COLO829 (cell line): ENCODE measurements around the gene CLEC4G.
"Not testable (repeated sequence)": the region's sequence is repeated elsewhere in the genome, so short reads cannot be mapped to it uniquely, and the experiment has no call there.

ENCODE experiments used
- DNase-seq: peaks from one replicate; pipeline ENCODE4 v3.0.0; 2012; ENCODE audit warnings: low spot score

CLEC4G gene

DNA sequence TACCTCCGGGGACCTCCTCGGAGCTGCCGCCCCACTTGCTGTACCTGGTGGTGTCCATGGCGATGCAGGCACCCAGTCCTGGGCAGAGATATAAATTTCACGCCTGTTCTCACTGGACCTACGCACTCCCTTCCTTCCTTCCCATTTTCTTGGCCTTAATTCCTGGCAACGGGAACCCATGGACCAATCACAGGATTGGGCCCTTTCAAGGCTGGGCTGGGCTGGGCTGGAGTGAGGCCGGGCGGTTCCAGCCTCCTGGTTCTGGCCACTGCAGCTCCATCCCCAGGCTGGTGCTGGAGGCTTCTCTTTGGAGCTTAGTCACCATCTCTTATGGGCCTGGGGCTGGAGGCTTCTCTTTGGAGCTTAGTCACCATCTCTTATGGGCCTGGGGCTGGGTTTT, at the start of gene CLEC4G:
Gene CLEC4G (minus strand): TSS at position 66 of the 400 bp plus-strand sequence. CDS start 8 bp downstream, at position 58.
- no peak for DNase-seq

DNA sequence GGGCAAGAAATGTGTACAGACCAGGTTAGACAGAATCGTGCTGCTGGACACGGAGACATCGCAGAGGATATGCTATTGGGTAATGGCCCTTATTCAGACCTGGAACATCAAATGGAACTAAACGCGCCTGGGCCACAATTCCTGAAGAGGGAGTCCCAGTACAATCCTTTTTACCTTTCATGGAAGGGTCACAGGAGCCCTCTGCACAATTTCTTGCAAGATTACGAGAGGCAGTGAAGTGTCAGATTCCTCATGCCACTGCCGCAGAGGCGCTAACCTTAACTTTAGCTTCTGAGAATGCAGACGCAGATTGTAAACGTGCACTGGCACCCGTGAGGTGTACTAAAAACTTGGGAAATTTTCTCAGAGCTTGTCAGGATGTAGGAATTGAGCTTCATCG, 49.2 kb upstream of the CLEC4G start:
- DNase-seq: no peak

DNA sequence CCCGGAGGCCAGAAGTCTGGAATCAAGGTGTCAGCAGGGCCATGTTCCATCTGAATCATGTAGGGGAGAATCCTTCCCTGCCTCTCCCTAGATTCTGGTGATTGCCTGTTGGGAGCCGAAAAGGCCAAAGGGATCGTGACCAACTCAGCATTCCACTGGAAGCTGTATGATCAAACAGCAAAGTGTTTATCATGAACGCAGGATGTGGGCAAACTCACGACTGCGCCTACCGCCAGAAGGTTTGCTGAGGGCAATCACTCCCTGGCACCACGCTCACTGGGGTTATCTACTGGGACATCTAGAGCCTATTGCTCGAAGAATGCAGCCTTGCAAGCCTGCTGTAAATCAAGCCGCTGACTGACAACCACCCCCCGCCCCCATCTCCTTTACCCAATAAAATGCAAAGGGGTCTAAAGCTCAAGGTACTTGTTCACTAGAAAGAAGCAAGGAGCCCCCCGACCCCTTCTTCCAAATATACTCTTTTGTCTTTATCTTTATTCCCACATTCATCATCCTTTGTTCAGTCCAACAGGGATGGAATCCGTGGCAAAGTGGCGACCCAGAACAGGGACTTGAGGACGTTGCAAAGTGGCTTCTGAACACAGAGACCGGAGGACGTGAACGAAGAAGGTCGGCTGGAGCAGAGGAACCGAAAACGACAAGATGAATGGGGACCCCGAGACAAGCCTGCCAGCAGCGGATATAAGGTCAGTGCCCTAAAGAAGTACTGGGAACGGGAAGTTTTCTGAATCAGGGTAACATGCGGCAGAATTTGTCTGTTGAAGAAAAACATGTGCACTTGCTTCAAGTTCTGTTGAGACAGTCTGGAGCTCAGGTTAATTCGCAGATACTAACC, 47.9 kb upstream of the CLEC4G start:
- no peak for DNase-seq

- DNase-seq: no peak
Observed at GRCh38 chr19:7778081-7778480, 46.2 kb upstream of the CLEC4G start.

GRCh38 chr19:7775761-7776160, 43.9 kb upstream of the CLEC4G start:
- DNase-seq: no peak

- DNase-seq: no peak
Observed at GRCh38 chr19:7773841-7774240, 41.9 kb upstream of the CLEC4G start.

DNA sequence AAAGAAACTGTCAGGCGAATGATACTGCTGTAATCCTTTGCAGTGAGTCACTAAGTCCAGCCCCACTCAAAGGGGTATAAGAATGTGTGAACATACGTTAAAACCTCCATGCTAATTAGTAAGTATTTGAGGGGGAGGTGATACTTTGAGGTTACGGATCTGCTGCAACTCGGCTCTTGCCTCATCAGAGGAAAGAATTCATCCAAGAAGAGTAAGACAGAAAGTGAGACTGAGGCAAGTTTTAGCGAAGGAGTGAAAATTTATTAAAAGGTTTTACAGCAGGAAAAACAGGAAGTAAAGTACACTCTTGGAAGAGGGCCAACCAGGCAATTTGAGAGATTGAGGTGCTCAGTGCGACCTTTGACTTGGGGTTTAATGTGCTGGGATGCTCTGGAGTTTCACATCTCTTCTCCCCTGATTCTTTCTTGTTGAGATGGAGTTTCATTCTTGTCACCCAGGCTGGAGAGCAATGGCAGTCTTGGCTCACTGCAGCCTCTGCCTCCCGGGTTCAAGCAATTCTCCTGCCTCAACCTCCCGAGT, 40.9 kb upstream of the CLEC4G start:
- no peak for DNase-seq

DNA sequence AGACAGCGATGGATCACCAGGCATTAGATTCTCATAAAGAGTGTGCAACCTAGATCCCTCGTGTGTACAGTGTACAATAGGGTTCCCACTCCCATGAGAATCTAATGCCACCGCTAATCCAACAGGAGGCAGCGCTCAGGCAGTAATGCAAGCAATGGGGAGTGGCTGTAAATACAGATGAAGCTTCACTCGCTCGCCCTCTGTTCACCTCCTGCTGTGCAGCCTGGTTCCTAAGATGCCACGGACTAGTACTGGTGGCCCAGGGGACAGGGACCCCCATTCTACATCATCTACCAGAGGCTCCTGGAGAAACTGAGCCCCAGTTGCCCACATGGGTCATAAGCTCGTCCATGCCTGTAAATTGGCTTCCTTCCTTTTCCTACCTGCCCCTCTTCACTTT, 39.2 kb upstream of the CLEC4G start:
- no peak for DNase-seq

DNA sequence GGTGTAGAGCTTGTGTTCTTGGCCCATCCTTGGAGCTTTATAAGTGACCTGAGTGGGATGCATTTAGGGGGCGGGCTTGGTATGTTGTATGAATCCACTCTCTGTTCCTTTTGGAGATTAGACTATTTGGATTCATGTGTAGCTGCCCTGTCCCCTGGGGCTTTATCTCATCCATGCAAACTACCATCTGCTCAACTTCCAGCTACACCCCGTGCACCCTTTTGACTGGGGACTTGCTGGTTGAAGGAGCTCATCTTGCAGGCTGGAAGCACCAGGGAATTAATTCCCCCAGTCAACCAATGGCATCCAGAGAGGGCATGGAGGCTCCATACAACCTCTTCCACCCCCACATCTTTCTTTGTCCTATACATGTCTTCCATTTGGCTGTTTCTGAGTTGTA, 37.3 kb upstream of the CLEC4G start:
- DNase-seq: no peak

GRCh38 chr19:7767487-7767886, 35.6 kb upstream of the CLEC4G start:
- DNase-seq: no peak

GRCh38 chr19:7766535-7766934, 34.6 kb upstream of the CLEC4G start:
- DNase-seq: no peak

GRCh38 chr19:7765043-7765442, 33.1 kb upstream of the CLEC4G start:
- DNase-seq: not testable (repeated sequence)

DNA sequence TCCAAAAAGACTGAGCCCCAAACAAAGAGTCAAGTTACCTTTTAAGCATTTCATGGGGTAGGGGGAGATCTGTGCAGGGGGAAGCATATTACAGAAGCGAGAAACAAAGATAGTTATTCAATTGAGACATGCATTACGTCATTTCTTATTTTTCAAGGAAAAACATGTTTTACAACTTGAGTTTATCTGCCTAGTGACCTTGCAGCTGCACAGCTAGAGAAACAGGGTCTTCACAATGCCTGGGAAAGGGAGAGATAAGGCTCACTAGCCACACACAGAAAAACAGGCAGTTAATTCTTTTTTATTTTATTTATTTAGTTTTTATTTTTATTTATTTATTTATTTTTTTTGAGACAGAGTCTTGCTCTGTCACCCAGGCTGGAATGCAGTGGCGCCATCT, 32.2 kb upstream of the CLEC4G start:
- not testable (repeated sequence) for DNase-seq

GRCh38 chr19:7763696-7764095, 31.8 kb upstream of the CLEC4G start:
- DNase-seq: no peak

- no peak for DNase-seq
Observed at GRCh38 chr19:7762719-7763293, 30.9 kb upstream of the CLEC4G start, which contains the start of gene CLEC4M. CLEC4M (plus strand) TSS chr19:7763243; CDS start chr19:7763267, 24 bp downstream.

DNA sequence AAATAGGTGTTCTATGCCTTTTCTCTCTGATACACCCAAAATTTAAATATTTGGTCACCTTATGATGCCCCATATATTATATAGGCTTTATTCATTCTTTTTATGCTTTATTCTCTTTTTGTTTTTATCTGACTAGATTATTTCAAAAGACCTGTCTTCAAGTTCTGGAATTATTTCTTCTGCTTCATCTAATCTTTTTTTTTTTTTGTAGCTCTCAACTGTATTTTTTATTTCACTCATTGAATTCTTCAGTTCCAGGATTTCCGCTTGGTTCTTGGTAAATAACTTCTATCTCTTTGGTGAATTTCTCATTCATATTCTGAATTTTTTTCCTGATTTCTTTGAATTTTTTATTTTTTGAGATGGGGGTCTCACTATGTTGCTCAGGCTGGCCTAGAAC, 27.2 kb upstream of the CLEC4G start:
- DNase-seq: no peak

GRCh38 chr19:7757358-7757757, 25.4 kb upstream of the CLEC4G start:
- no peak for DNase-seq

DNA sequence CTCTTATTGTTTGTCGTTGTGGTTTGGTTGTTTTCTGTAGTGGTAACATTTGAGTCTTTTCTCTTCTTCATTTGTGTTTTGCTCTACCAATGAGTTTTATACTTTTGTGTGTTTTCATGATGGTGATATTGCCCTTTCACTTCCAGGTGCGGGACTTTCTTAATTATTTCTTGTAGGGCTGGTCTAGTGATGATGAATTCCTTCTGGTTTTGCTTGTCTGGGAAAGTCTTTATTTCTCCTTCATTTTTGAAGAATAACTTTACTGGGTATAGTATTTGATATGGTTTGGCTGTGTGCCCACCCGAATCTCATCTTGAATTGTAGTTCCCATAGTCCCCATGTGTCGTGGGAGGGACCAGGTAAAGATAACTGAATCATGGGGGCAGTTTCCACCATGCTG, 24.3 kb upstream of the CLEC4G start:
- DNase-seq: no peak

DNA sequence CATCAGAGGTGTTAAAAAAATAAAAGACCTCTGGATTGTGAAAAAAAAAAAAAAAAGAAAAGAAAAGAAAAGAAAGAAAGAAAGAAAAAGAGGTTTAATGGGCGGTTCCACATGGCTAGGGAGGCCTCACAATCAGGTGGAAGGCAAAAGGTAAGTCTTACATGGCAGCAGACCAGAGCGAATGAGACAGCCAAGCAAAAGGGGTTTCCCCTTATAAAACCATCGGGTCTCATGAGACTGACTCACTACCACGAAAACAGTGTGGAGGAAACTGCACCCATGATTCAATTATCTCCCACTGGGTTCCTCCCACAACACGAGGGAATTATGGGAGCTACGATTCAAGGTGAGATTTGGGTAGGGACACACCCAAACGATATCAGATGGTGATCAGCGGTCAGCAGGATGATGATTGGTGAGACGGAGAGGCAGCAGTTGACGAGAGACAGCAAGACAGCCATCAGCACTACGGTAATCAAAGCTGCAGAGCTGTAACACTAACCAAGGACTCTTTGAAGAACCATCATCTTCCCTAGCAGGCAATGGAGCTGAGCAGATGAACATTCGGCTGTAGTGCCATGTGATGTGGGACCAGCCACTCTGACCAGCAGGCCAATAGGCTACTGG, 19.4 kb upstream of the CLEC4G start:
- DNase-seq: no peak

GRCh38 chr19:7748756-7749155, 16.8 kb upstream of the CLEC4G start:
- no peak for DNase-seq

DNA sequence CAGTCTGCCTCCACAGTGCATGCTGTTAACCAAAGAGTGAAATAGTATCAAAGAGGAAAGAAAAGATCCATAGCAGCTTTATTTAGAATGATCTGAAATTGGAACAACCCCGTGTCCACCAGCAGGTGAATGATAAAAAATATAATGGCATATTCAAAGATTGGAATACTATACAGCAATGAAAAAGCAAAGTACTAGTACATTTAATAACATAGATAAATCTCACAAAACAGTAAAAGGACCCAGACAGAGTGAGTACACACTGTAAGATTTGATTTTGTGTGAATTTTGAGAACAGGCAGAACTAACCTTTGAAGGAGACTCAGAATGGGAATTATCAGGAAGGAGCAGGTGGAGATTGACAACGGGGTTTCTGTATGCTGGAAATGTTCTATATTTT, 16.3 kb upstream of the CLEC4G start:
- no peak for DNase-seq

GRCh38 chr19:7746903-7747884, 15.3 kb upstream of the CLEC4G start, which contains the start of gene CD209:
CD209 (minus strand) TSS chr19:7747534; CDS start chr19:7747511, 23 bp downstream.
- no peak for DNase-seq
